Measurements from ENCODE around the gene PDE4D. TPM values are rescaled to one million over a fixed set of nuclear protein-coding genes. Genes with fewer than 3 reads are reported as not detected.

PDE4D gene
- total and polyA plus RNA-seq, 2 of the 4 experiments (the other 2 are of a cell fraction), result 1.4 to 7.9 TPM

- H4K20me1 ChIP-seq (ENCODE audit: insufficient read depth, low read length), result no peaks in the 10 kb centered on the region
- H3K4ac ChIP-seq (ENCODE audit: low read depth, low read length), result no peak overlapping the region
- no peak overlapping the region for H3K27ac ChIP-seq (ENCODE audit: insufficient read depth, low read length)
- H3K36me3 ChIP-seq (ENCODE audit: control insufficient read depth, insufficient read depth, low read length), result no peaks in the 10 kb centered on the region
- no peak overlapping the region for H3K18ac ChIP-seq (ENCODE audit: low read depth, low read length)
- H2BK15ac ChIP-seq (ENCODE audit: low read depth, low read length), result no peak overlapping the region
- H2BK120ac ChIP-seq (ENCODE audit: low read depth, low read length), result no peak overlapping the region
- H2AK5ac ChIP-seq (ENCODE audit: low read depth, low read length), result no peak overlapping the region
- in situ Hi-C loops (cut with MboI; ENCODE audit: low sequenced_read_pairs), result no loop called here
- no peak overlapping the region for H2AK9ac ChIP-seq (replicated peaks; ENCODE audit: low read depth, low read length, poor library complexity)
- no peak overlapping the region for H4K91ac ChIP-seq (ENCODE audit: insufficient read depth, low read depth, low read length)
- H4K8ac ChIP-seq (ENCODE audit: low read depth in 2 of 2, low read length in 2 of 2), result no peak overlapping the region
- H3K9me1 ChIP-seq (ENCODE audit: insufficient read depth, low read length), result no peaks in the 10 kb centered on the region
- BruUV-seq (replicated peaks), result no TSS peak
- no peak overlapping the region for H2AFZ ChIP-seq (replicated peaks; ENCODE audit: low read length, poor library complexity)
- ATAC-seq (ENCODE audit: low read depth), result no peak
- no peak overlapping the region for H3K4me3 ChIP-seq (ENCODE audit: insufficient read depth, low read depth, low read length)
- ChIA-PET POLR2A (ENCODE audit: unreplicated experiment) (no interaction called here), CTCF (no interaction called here)
- intact Hi-C loops (cut with micrococcal nuclease), result no loop called here
- no peak overlapping the region for H3K23ac ChIP-seq (ENCODE audit: low read depth, low read length)
- H2BK20ac ChIP-seq (ENCODE audit: low read depth, low read length), result no peak overlapping the region
- H3K4me2 ChIP-seq (ENCODE audit: low read depth, low read length), result no peak overlapping the region
- H3K14ac ChIP-seq (replicated peaks; ENCODE audit: low read depth, low read length), result no peak overlapping the region
- H4K5ac ChIP-seq (ENCODE audit: low read depth, low read length), result no peak overlapping the region
- no CpG with 5 or more reads among the region's 2 CpGs for WGBS, 2 experiments (ENCODE audit: extremely low coverage in 2 of 2, insufficient read length in 1 of 2)
- dilution Hi-C loops (cut with HindIII; ENCODE audit: low sequenced_read_pairs, unreplicated experiment), result no loop called here
- no peaks in the 10 kb centered on the region for H3K9me3 ChIP-seq (ENCODE audit: control insufficient read depth, insufficient read depth, low read length)
- H3K56ac ChIP-seq (ENCODE audit: extremely low read depth, insufficient read depth, low read length), result no peak overlapping the region
- DNase-seq, result no peak
- no peak for TF ChIP-seq CEBPB (IDR thresholded peaks at IDR 0.05; ENCODE audit: low read depth, low read length)
- TF ChIP-seq RAD21 (IDR thresholded peaks at IDR 0.05; ENCODE audit: low read length), result no peak
- TF ChIP-seq FOS (IDR thresholded peaks at IDR 0.05; ENCODE audit: low read depth, low read length), result no peak
- no peak overlapping the region for H2BK5ac ChIP-seq (ENCODE audit: low read depth, low read length, poor library complexity, severe bottlenecking)
- H3K9ac ChIP-seq (ENCODE audit: low read depth, low read length), result no peak overlapping the region
- H3K79me1 ChIP-seq (ENCODE audit: low read depth in 1 of 2, low read length in 2 of 2), result no peaks in the 10 kb centered on the region
- H3K4me1 ChIP-seq (ENCODE audit: control insufficient read depth, insufficient read depth, low read length), result no peaks in the 10 kb centered on the region
- H3K27me3 ChIP-seq (ENCODE audit: control insufficient read depth, insufficient read depth, low read length), result no peaks in the 10 kb centered on the region
These were observed 358.0 kb downstream of the PDE4D start for GRCh38 chr5:59535561-59535960.

All from IMR-90 (cell line).